Aorta (tissue), 5 donors: ENCODE data around the gene KIF26B. TPM values are rescaled to one million over a fixed set of nuclear protein-coding genes. Genes with fewer than 3 reads are reported as not detected.

Experiments used
- ATAC-seq: fragments of 200-7000 bp; cut with Tn5 transposase; one replicate; pipeline ENCODE4 v1.9.1; 2022; ENCODE audit warnings: moderate library complexity; ENCODE audit not compliant: low FRiP score
- DNase-seq, 2 donors: peaks; one replicate each; pipeline ENCODE4 v3.0.0-alpha.2; 2020
- H3K27ac ChIP-seq, 2 donors: one replicate each; pipeline ENCODE4 v1.5.1; 2013; ENCODE audit warnings: low read length in 2 of 2, mild to moderate bottlenecking in 2 of 2, moderate library complexity in 2 of 2, control low read depth in 1 of 2, inconsistent platforms in 1 of 2, low read depth in 1 of 2
- H3K27me3 ChIP-seq, 2 donors: one replicate each; pipeline ENCODE4 v1.6.1; 2013; ENCODE audit warnings: control low read depth in 1 of 2, low read length in 1 of 2, mild to moderate bottlenecking in 1 of 2, moderate library complexity in 1 of 2; ENCODE audit not compliant: insufficient read depth in 2 of 2, control insufficient read depth in 1 of 2
- H3K36me3 ChIP-seq, 2 donors: one replicate each; pipeline ENCODE4 v1.6.1; 2013; ENCODE audit warnings: control low read depth in 1 of 2, low read length in 1 of 2, mild to moderate bottlenecking in 1 of 2; ENCODE audit not compliant: insufficient read depth in 2 of 2, control insufficient read depth in 1 of 2
- H3K4me1 ChIP-seq, 2 donors: one replicate each; pipeline ENCODE4 v1.6.1; 2013; ENCODE audit warnings: low read length in 2 of 2, control low read depth in 1 of 2, mild to moderate bottlenecking in 1 of 2, moderate library complexity in 1 of 2; ENCODE audit not compliant: insufficient read depth in 2 of 2, control insufficient read depth in 1 of 2
- H3K4me3 ChIP-seq, 2 donors: one replicate each; pipeline ENCODE4 v1.5.1; 2013; ENCODE audit warnings: low read length in 2 of 2, control low read depth in 1 of 2, mild to moderate bottlenecking in 1 of 2
- H3K9me3 ChIP-seq: one replicate; pipeline ENCODE4 v1.6.1; 2013; ENCODE audit warnings: mild to moderate bottlenecking, low read length; ENCODE audit not compliant: control insufficient read depth
- WGBS, 2 donors: extraction: QIAGEN DNeasy Blood & Tissue Kit; methylation state at CpG; one replicate each; pipeline ENCODE4 v1.1.7; 2013; 5-methylcytosine and 5-hydroxymethylcytosine counted together
- intact Hi-C, 2 donors: fragments of 100-400 bp; cut with DNase I; formaldehyde crosslinking; loops; one replicate each; pipeline versions ENCODE4 v1.14.2 to v1.15.0; 2022
- polyA plus RNA-seq, 2 donors: library from polyadenylated mRNA; stranded (reverse); fragments of 200-250 nt; gene quantifications; one replicate each; pipeline ENCODE4 v1.2.3, GENCODE V29; 2013
- total RNA-seq, 2 donors: library from RNA; stranded (reverse); fragmentation: NEBNext Ultra II Directional; extraction: Animal tissue kit (Norgen Biotek cat#: 25700); gene quantifications; one replicate each; pipeline ENCODE4 v1.2.1, GENCODE V29; 2021
- donor health status: healthy with polysubstance abuse.
- donor health status: Bipolar disorder and iron deficiency.
- donor health status: DM: no; HTN: no; CAD: no.
- donor health status: DM: no; HTN: no; CAD: no.
- donor health status: DM: yes; HTN: yes; CAD: no.

KIF26B gene
- total and polyA plus RNA-seq, 4 donors, result under 0.01 to 0.58 (median 0.30) TPM

GRCh38 chr1:245406426-245406825 is 251.6 kb downstream of the KIF26B start:
- H3K4me1 ChIP-seq, result no peaks in the 10 kb centered on the region
- DNase-seq, result no peak
- no peak for ATAC-seq
- no peaks in the 10 kb centered on the region for H3K36me3 ChIP-seq
- H3K4me3 ChIP-seq, result no peak overlapping the region
- H3K27ac ChIP-seq, result no peak overlapping the region
- 91 to 93% methylated on average over 2 of the region's 2 CpGs for WGBS, 2 donors
- intact Hi-C loops, result no loop called here
- H3K9me3 ChIP-seq, result no peaks in the 10 kb centered on the region
- no peaks in the 10 kb centered on the region for H3K27me3 ChIP-seq

- DNase-seq (no peak), ATAC-seq (no peak)
- intact Hi-C loops, result no loop called here
- Histone ChIP-seq H3K27ac (no peak overlapping the region), H3K4me1 (no peaks in the 10 kb centered on the region), H3K9me3 (no peaks in the 10 kb centered on the region), H3K4me3 (no peak overlapping the region), H3K36me3 (no peaks in the 10 kb centered on the region), H3K27me3 (no peaks in the 10 kb centered on the region)
- WGBS, 2 donors, result 86 to 93% methylated on average over 2 of the region's 2 CpGs
Observed at GRCh38 chr1:245407983-245408382, 253.2 kb downstream of the KIF26B start.

- no peaks in the 10 kb centered on the region for H3K4me1 ChIP-seq
- no peaks in the 10 kb centered on the region for H3K27me3 ChIP-seq
- H3K27ac ChIP-seq, result no peak overlapping the region
- intact Hi-C loops, result no loop called here
- 62 to 63% methylated on average over 9 of the region's 9 CpGs for WGBS, 2 donors
- ATAC-seq, result no peak
- H3K4me3 ChIP-seq, result no peak overlapping the region
- H3K36me3 ChIP-seq, result no peaks in the 10 kb centered on the region
- no peaks in the 10 kb centered on the region for H3K9me3 ChIP-seq
- DNase-seq, result no peak
Observed at GRCh38 chr1:245409341-245410195, 254.8 kb downstream of the KIF26B start.

GRCh38 chr1:245411245-245412036 is 256.7 kb downstream of the KIF26B start:
- ATAC-seq (peak; percentile 10), DNase-seq (no peak)
- WGBS, 2 donors, result 71 to 81% methylated on average over 14 of the region's 14 CpGs
- Histone ChIP-seq H3K36me3 (no peaks in the 10 kb centered on the region), H3K9me3 (no peaks in the 10 kb centered on the region), H3K4me3 (no peak overlapping the region), H3K27ac (no peak overlapping the region), H3K4me1 (no peaks in the 10 kb centered on the region), H3K27me3 (no peaks in the 10 kb centered on the region)
- intact Hi-C loops, result no loop called here

GRCh38 chr1:245412306-245412705 is 257.5 kb downstream of the KIF26B start:
- ATAC-seq (no peak), DNase-seq (no peak)
- no peaks in the 10 kb centered on the region for H3K4me1 ChIP-seq
- H3K9me3 ChIP-seq, result no peaks in the 10 kb centered on the region
- H3K36me3 ChIP-seq, result no peaks in the 10 kb centered on the region
- no peaks in the 10 kb centered on the region for H3K27me3 ChIP-seq
- no peak overlapping the region for H3K4me3 ChIP-seq
- intact Hi-C loops, result no loop called here
- H3K27ac ChIP-seq, result no peak overlapping the region
- 52 to 63% methylated on average over 5 of the region's 5 CpGs for WGBS, 2 donors

GRCh38 chr1:245416781-245417180 is 262.0 kb downstream of the KIF26B start:
- intact Hi-C loops, result no loop called here
- Histone ChIP-seq H3K27ac (no peak overlapping the region), H3K27me3 (peaks cover 0 to 2% of the 10 kb centered on the region in 2 donors), H3K4me1 (no peaks in the 10 kb centered on the region), H3K36me3 (no peaks in the 10 kb centered on the region), H3K9me3 (no peaks in the 10 kb centered on the region), H3K4me3 (no peak overlapping the region)
- DNase-seq (no peak), ATAC-seq (no peak)
- 81 to 85% methylated on average over 2 of the region's 2 CpGs for WGBS, 2 donors

GRCh38 chr1:245418077-245418476 is 263.3 kb downstream of the KIF26B start:
- Histone ChIP-seq H3K27ac (no peak overlapping the region), H3K9me3 (no peaks in the 10 kb centered on the region), H3K27me3 (peaks cover 0 to 2% of the 10 kb centered on the region in 2 donors), H3K36me3 (no peaks in the 10 kb centered on the region), H3K4me3 (no peak overlapping the region), H3K4me1 (no peaks in the 10 kb centered on the region)
- DNase-seq (no peak), ATAC-seq (no peak)
- 26 to 35% methylated on average over 14 of the region's 14 CpGs for WGBS, 2 donors
- intact Hi-C loops, result no loop called here

GRCh38 chr1:245419461-245419978 is 264.7 kb downstream of the KIF26B start:
- H3K27ac ChIP-seq, result no peak overlapping the region
- 81 to 87% methylated on average over 15 of the region's 15 CpGs for WGBS, 2 donors
- H3K4me1 ChIP-seq, result no peaks in the 10 kb centered on the region
- ATAC-seq (no peak), DNase-seq (no peak)
- H3K27me3 ChIP-seq, result peaks cover 0 to 2% of the 10 kb centered on the region in 2 donors
- H3K4me3 ChIP-seq, result no peak overlapping the region
- intact Hi-C loops, result no loop called here
- no peaks in the 10 kb centered on the region for H3K36me3 ChIP-seq
- no peaks in the 10 kb centered on the region for H3K9me3 ChIP-seq
